ENCODE results near the gene COTL1.

- no peak for TF ChIP-seq CTCF (IDR thresholded peaks at IDR 0.05; ENCODE audit: low read length)
- no peak for TF ChIP-seq EZH2 (optimal IDR thresholded peaks at IDR 0.05; ENCODE audit: low read depth, low read length)
- TF ChIP-seq EZH2phosphoT487 (IDR thresholded peaks at IDR 0.05; ENCODE audit: low read length): no peak
These were observed 62.3 kb downstream of the COTL1 start for GRCh38 chr16:84555418-84556196.
